Measurements from ENCODE around the gene ZNG1A. TPM values are rescaled to one million over a fixed set of nuclear protein-coding genes. Genes with fewer than 3 reads are reported as not detected.
A peak's percentile ranks its signal among the peaks of the same experiment; 100 is the strongest.

Gene ZNG1A
- total and polyA plus RNA-seq, 9 of the 15 experiments (the other 6 are each of a cell fraction or from before 2014, with no cell fraction given) = 20.7 to 90.6 (median 41.7) TPM

- peak in 3 of 4 experiments; percentile 9 to 51 (median 35) for DNase-seq (ENCODE audit: extremely low read depth in 1 of 4, low spot score in 3 of 4)
- Histone ChIP-seq H4K20me1 (replicated peaks; ENCODE audit: control insufficient read depth, insufficient read depth, low read length) (no peaks in the 10 kb centered on the region), H3K9ac (ENCODE audit: insufficient read depth in 1 of 2, low read depth in 2 of 2, low read length in 2 of 2) (peak overlapping the region; percentile 66 to 80), H3K27ac (ENCODE audit: extremely low read depth, low read depth, low read length) (peak overlapping the region; percentile 76), H3K4me3 (no peak overlapping the region), H3K9me3 (replicated peaks; ENCODE audit: control insufficient read depth, insufficient read depth, low read depth, low read length) (no peaks in the 10 kb centered on the region), H3K79me2 (ENCODE audit: control insufficient read depth, insufficient read depth, low read length) (peaks cover 4% of the 10 kb centered on the region; the same call in 2 of the 3 replicates), H3K27me3 (ENCODE audit: control insufficient read depth in 2 of 2, insufficient read depth in 2 of 2, low read length in 2 of 2) (no peaks in the 10 kb centered on the region), H3K36me3 (ENCODE audit: control insufficient read depth, insufficient read depth, low read length) (no peaks in the 10 kb centered on the region), H3K4me1 (replicated peaks in 1 of 2; ENCODE audit: control insufficient read depth in 2 of 2, insufficient read depth in 2 of 2, low read length in 2 of 2) (peaks cover 14 to 41% of the 10 kb centered on the region in 2 experiments), H2AFZ (ENCODE audit: low read depth, low read length) (peak overlapping the region; percentile 99), H3K4me2 (ENCODE audit: insufficient read depth, low read length) (peak overlapping the region; percentile 86), H3K9me1 (ENCODE audit: control insufficient read depth, insufficient read depth, low read length) (no peaks in the 10 kb centered on the region)
- in situ Hi-C loops (cut with MboI) = no loop called here
- no TSS peak for BruUV-seq (replicated peaks)
- intact Hi-C loops (cut with micrococcal nuclease) = no loop called here
- ATAC-seq = peak; percentile 75
- WGBS (ENCODE audit: insufficient coverage, low coverage, missing lambda C conversion rate) = 14% methylated on average over 14 of the region's 14 CpGs
- ChIA-PET CTCF (ENCODE audit: low intra/inter-chr PET ratio) (no interaction called here), POLR2A (interaction anchor here (0.6 kb wide), 1 partner anchor 10 kb away, joined by 4 read pairs; no protein-coding TSS in a partner anchor)
- peak; percentile 23 for FAIRE-seq
- 0 out of 4 replicates have a peak, but pooled peaks of 1 of the 2 experiments have one; percentile 38 for TF ChIP-seq MLLT1 (IDR thresholded peaks at IDR 0.05)
- peak; percentile 50; the same call in 1 of the 2 replicates for TF ChIP-seq ZNF175 (CRISPR knock-in tag; IDR thresholded peaks at IDR 0.05; ENCODE audit: low read depth)
- TF ChIP-seq SPI1 (IDR thresholded peaks at IDR 0.05; ENCODE audit: borderline replicate concordance, low read depth, low read length) = 0 out of 2 replicates have a peak, but pooled peaks have one; percentile 12
- TF ChIP-seq BRD9 (IDR thresholded peaks at IDR 0.05; ENCODE audit: low read depth, partially characterized antibody) = peak; percentile 11
- TF ChIP-seq REST (IDR thresholded peaks at IDR 0.05; ENCODE audit: borderline replicate concordance) = peak; percentile 49
- TF ChIP-seq REST (CRISPR knock-in tag; IDR thresholded peaks at IDR 0.05; ENCODE audit: low read depth) = no peak
- TF ChIP-seq MEF2D (tag; conservative IDR thresholded peaks at IDR 0.05; ENCODE audit: low read depth) = no peak
- TF ChIP-seq CXXC5 (CRISPR knock-in tag; IDR thresholded peaks at IDR 0.05) = peak; percentile 25; the same call in 1 of the 2 replicates
- 0 out of 2 replicates have a peak, but pooled peaks have one; percentile 42 for TF ChIP-seq BACH1 (tag; IDR thresholded peaks at IDR 0.05)
Observed at GRCh38 chr9:209143-209758, 30.4 kb upstream of the ZNG1A start.
